Esophagus muscularis mucosa (tissue), 3 donors: ENCODE results near the gene IFT57.

ENCODE experiments used
- EP300 ChIP-seq: sonication (generic); formaldehyde crosslinking; IDR thresholded peaks from one replicate; pipeline ENCODE4 v1.6.1; 2017; ENCODE audit warnings: antibody characterized with exemption
- TF ChIP-seq, protein P1 (sequence below), 3 experiments: fragments of 200-600 bp in 2 of 3; fragments of 450-650 bp in 1 of 3; sonication (generic) in 2 of 3; IDR thresholded peaks; one replicate each; pipeline ENCODE4 v1.5.1; 2017 to 2019; ENCODE audit warnings: antibody characterized with exemption in 3 of 3, mild to moderate bottlenecking in 2 of 3, moderate library complexity in 1 of 3

- TF ChIP-seq, protein P1, sequence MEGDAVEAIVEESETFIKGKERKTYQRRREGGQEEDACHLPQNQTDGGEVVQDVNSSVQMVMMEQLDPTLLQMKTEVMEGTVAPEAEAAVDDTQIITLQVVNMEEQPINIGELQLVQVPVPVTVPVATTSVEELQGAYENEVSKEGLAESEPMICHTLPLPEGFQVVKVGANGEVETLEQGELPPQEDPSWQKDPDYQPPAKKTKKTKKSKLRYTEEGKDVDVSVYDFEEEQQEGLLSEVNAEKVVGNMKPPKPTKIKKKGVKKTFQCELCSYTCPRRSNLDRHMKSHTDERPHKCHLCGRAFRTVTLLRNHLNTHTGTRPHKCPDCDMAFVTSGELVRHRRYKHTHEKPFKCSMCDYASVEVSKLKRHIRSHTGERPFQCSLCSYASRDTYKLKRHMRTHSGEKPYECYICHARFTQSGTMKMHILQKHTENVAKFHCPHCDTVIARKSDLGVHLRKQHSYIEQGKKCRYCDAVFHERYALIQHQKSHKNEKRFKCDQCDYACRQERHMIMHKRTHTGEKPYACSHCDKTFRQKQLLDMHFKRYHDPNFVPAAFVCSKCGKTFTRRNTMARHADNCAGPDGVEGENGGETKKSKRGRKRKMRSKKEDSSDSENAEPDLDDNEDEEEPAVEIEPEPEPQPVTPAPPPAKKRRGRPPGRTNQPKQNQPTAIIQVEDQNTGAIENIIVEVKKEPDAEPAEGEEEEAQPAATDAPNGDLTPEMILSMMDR (IDR thresholded peaks at IDR 0.05), result no peak
- no peak for TF ChIP-seq EP300
Observed at GRCh38 chr3:108127301-108127988, 94.8 kb downstream of the IFT57 start.
